Measurements from ENCODE around the gene B3GNT3. TPM values are rescaled to one million over a fixed set of nuclear protein-coding genes. Genes with fewer than 3 reads are reported as not detected.
"Not testable (repeated sequence)": the region's sequence is repeated elsewhere in the genome, so short reads cannot be mapped to it uniquely, and the experiment has no call there.

B3GNT3 gene
- total RNA-seq, 2 donors from 2014 or later, result 0.70 to 1.2 TPM

GRCh38 chr19:17772172-17772571 lies 22.8 kb upstream of the B3GNT3 start:
- Mint-ChIP-seq H3K27me3 (ENCODE audit: insufficient read depth) (peaks cover 2% of the 10 kb centered on the region), H3K27ac (no peak overlapping the region), H3K4me1 (no peaks in the 10 kb centered on the region), H3K4me3 (no peak overlapping the region), H3K36me3 (ENCODE audit: low read depth) (peaks cover 5% of the 10 kb centered on the region), H3K9me3 (peaks cover 2% of the 10 kb centered on the region)
- no peak for DNase-seq
- WGBS, 2 experiments (ENCODE audit: insufficient coverage in 1 of 2, insufficient read length in 1 of 2), result 91 to 93% methylated on average over 3 to 4 of the region's 4 CpGs
- no peaks in the 10 kb centered on the region for H3K9me3 ChIP-seq (ENCODE audit: control insufficient read depth, low read length)
- H3K36me3 ChIP-seq (ENCODE audit: control insufficient read depth, insufficient read depth, low read length), result no peaks in the 10 kb centered on the region
- no peak overlapping the region for H3K9ac ChIP-seq (ENCODE audit: extremely low read depth, low read length, poor library complexity, severe bottlenecking)
- TF ChIP-seq CTCF (conservative IDR thresholded peaks at IDR 0.05), result no peak
- no peaks in the 10 kb centered on the region for H3K27me3 ChIP-seq (ENCODE audit: control insufficient read depth, insufficient read depth, low read length, poor library complexity, severe bottlenecking)
- no peak overlapping the region for H3K27ac ChIP-seq (ENCODE audit: low read depth, low read length)
- no peak overlapping the region for H3K4me3 ChIP-seq (ENCODE audit: low read length)
- H3K4me1 ChIP-seq (ENCODE audit: control insufficient read depth, insufficient read depth, low read length), result no peaks in the 10 kb centered on the region

- H3K4me3 Mint-ChIP-seq, result no peak overlapping the region
- peak; percentile 91 for DNase-seq
Measured at GRCh38 chr19:17775245-17775927, 19.6 kb upstream of the B3GNT3 start.

GRCh38 chr19:17775991-17776803 lies 18.7 kb upstream of the B3GNT3 start:
- Mint-ChIP-seq H3K9me3 (peaks cover 2% of the 10 kb centered on the region), H3K27ac (no peak overlapping the region)

More at GRCh38 chr19:17775245-17775927, 19.6 kb upstream of the B3GNT3 start:
- no peak overlapping the region for H3K27ac ChIP-seq (ENCODE audit: low read depth, low read length)
- H3K27me3 Mint-ChIP-seq (ENCODE audit: insufficient read depth), result peaks cover 5% of the 10 kb centered on the region
- peaks cover 5% of the 10 kb centered on the region for H3K36me3 Mint-ChIP-seq (ENCODE audit: low read depth)
- H3K9me3 ChIP-seq (ENCODE audit: control insufficient read depth, low read length), result no peaks in the 10 kb centered on the region
- no peak overlapping the region for H3K27ac Mint-ChIP-seq
- peaks cover 2% of the 10 kb centered on the region for H3K9me3 Mint-ChIP-seq
- H3K27me3 ChIP-seq (ENCODE audit: control insufficient read depth, insufficient read depth, low read length, poor library complexity, severe bottlenecking), result no peaks in the 10 kb centered on the region
- no peaks in the 10 kb centered on the region for H3K4me1 Mint-ChIP-seq
- 62 to 82% methylated on average over 8 to 16 of the region's 16 CpGs for WGBS, 2 experiments (ENCODE audit: insufficient coverage in 1 of 2, insufficient read length in 1 of 2)
- H3K9ac ChIP-seq (ENCODE audit: extremely low read depth, low read length, poor library complexity, severe bottlenecking), result no peak overlapping the region
- H3K36me3 ChIP-seq (ENCODE audit: control insufficient read depth, insufficient read depth, low read length), result no peaks in the 10 kb centered on the region
- H3K4me1 ChIP-seq (ENCODE audit: control insufficient read depth, insufficient read depth, low read length), result no peaks in the 10 kb centered on the region
- TF ChIP-seq CTCF (conservative IDR thresholded peaks at IDR 0.05), result peak; percentile 80
- no peak overlapping the region for H3K4me3 ChIP-seq (ENCODE audit: low read length)

GRCh38 chr19:17777840-17778239 lies 17.1 kb upstream of the B3GNT3 start:
- H3K4me1 ChIP-seq (ENCODE audit: control insufficient read depth, insufficient read depth, low read length); H3K4me3 ChIP-seq (ENCODE audit: low read length); H3K9ac ChIP-seq (ENCODE audit: extremely low read depth, low read length, poor library complexity, severe bottlenecking); H3K27me3 ChIP-seq (ENCODE audit: control insufficient read depth, insufficient read depth, low read length, poor library complexity, severe bottlenecking); H3K36me3 ChIP-seq (ENCODE audit: control insufficient read depth, insufficient read depth, low read length); H3K9me3 Mint-ChIP-seq; H3K36me3 Mint-ChIP-seq (ENCODE audit: low read depth); H3K27me3 Mint-ChIP-seq (ENCODE audit: insufficient read depth); DNase-seq; H3K9me3 ChIP-seq (ENCODE audit: control insufficient read depth, low read length); H3K27ac Mint-ChIP-seq; H3K4me1 Mint-ChIP-seq; H3K27ac ChIP-seq (ENCODE audit: low read depth, low read length): not testable (repeated sequence)
- H3K4me3 Mint-ChIP-seq, result peak overlapping the region; percentile 52
- 84 to 89% methylated on average over 9 to 10 of the region's 10 CpGs for WGBS, 2 experiments (ENCODE audit: insufficient coverage in 1 of 2, insufficient read length in 1 of 2)

More at GRCh38 chr19:17775991-17776803, 18.7 kb upstream of the B3GNT3 start:
- Mint-ChIP-seq H3K4me1 (no peaks in the 10 kb centered on the region), H3K4me3 (no peak overlapping the region), H3K36me3 (ENCODE audit: low read depth) (peaks cover 5% of the 10 kb centered on the region), H3K27me3 (ENCODE audit: insufficient read depth) (peaks cover 5% of the 10 kb centered on the region)
- H3K36me3 ChIP-seq (ENCODE audit: control insufficient read depth, insufficient read depth, low read length), result no peaks in the 10 kb centered on the region
- no peak overlapping the region for H3K4me3 ChIP-seq (ENCODE audit: low read length)
- no peaks in the 10 kb centered on the region for H3K9me3 ChIP-seq (ENCODE audit: control insufficient read depth, low read length)
- 86 to 88% methylated on average over 19 to 27 of the region's 27 CpGs for WGBS, 2 experiments (ENCODE audit: insufficient coverage in 1 of 2, insufficient read length in 1 of 2)
- H3K9ac ChIP-seq (ENCODE audit: extremely low read depth, low read length, poor library complexity, severe bottlenecking), result no peak overlapping the region
- no peaks in the 10 kb centered on the region for H3K27me3 ChIP-seq (ENCODE audit: control insufficient read depth, insufficient read depth, low read length, poor library complexity, severe bottlenecking)
- no peaks in the 10 kb centered on the region for H3K4me1 ChIP-seq (ENCODE audit: control insufficient read depth, insufficient read depth, low read length)
- DNase-seq, result no peak
- TF ChIP-seq CTCF (conservative IDR thresholded peaks at IDR 0.05), result no peak
- H3K27ac ChIP-seq (ENCODE audit: low read depth, low read length), result no peak overlapping the region

All from endodermal cell (in vitro differentiated cells).